HepG2 (cell line): Measurements from ENCODE around the gene CPM. TPM values are rescaled to one million over a fixed set of nuclear protein-coding genes. Genes with fewer than 3 reads are reported as not detected.

ENCODE experiments used
- CHD4 ChIP-seq: fragments of 200-600 bp; sonication (generic); IDR thresholded peaks from 2 replicates; pipeline ENCODE4 v1.7.0; 2017; ENCODE audit warnings: mild to moderate bottlenecking, low read length, borderline replicate concordance
- ELF3 ChIP-seq: IDR thresholded peaks from 2 replicates; pipeline ENCODE4 v1.6.1; 2016; ENCODE audit warnings: missing genetic modification reagents, missing compliant biosample characterization
- MEF2D ChIP-seq: sonication (generic); formaldehyde crosslinking; IDR thresholded peaks from 2 replicates; pipeline ENCODE4 v1.5.1; 2020; ENCODE audit warnings: mild to moderate bottlenecking, missing genetic modification reagents
- MIER2 ChIP-seq: IDR thresholded peaks from 2 replicates; pipeline ENCODE4 v1.6.1; 2016; ENCODE audit warnings: missing biosample characterization, missing genetic modification reagents
- POLR2AphosphoS2 ChIP-seq: IDR thresholded peaks from 2 replicates; pipeline ENCODE4 v1.6.1; 2011; ENCODE audit warnings: low read depth, low read length, improper control_type of control experiment
- ZEB1 ChIP-seq: IDR thresholded peaks from 2 replicates; pipeline ENCODE4 v1.6.1; 2012; ENCODE audit warnings: mild to moderate bottlenecking, low read depth, inconsistent platforms; ENCODE audit not compliant: insufficient replicate concordance
- ZNF781 ChIP-seq: sonication (generic); formaldehyde crosslinking; IDR thresholded peaks from 2 replicates; pipeline ENCODE4 v1.5.1; 2020; ENCODE audit warnings: borderline replicate concordance, mild to moderate bottlenecking, missing genetic modification reagents; ENCODE audit errors: not compliant biosample characterization
- polyA plus RNA-seq, 8 experiments: library from polyadenylated mRNA; depleted of rRNA in 3 of 8; stranded (reverse) in 7 of 8; unstranded in 1 of 8; fragments of >200 nt; fragmentation: Illumina TruSeq in 4 of 8; extraction: Trizol in 4 of 8; gene quantifications; 2 replicates each; pipeline versions ENCODE4 v1.2.1 to v1.2.3, GENCODE V29; 2011 to 2016; ENCODE audit warnings: low read depth in 4 of 8, missing spikeins in 1 of 8, mixed read lengths in 1 of 8; ENCODE audit not compliant: insufficient read depth in 1 of 8
- total RNA-seq, 5 experiments: library from RNA; depleted of rRNA; stranded (reverse); fragments of >200 nt; fragmentation: Illumina TruSeq; extraction: Trizol; gene quantifications; 2 replicates each; pipeline ENCODE4 v1.2.3, GENCODE V29; 2016; ENCODE audit warnings: low read depth in 1 of 5
- TF ChIP-seq, protein P1 (sequence below): sonication (generic); formaldehyde crosslinking; IDR thresholded peaks from 2 replicates; pipeline ENCODE4 v1.4.0; 2020; ENCODE audit warnings: mild to moderate bottlenecking, missing genetic modification reagents
- TF ChIP-seq, protein P2 (sequence below): IDR thresholded peaks from 2 replicates; pipeline ENCODE4 v1.6.1; 2016; ENCODE audit warnings: low read depth, control low read depth
- TF ChIP-seq, protein P3 (sequence below): sonication (generic); formaldehyde crosslinking; IDR thresholded peaks from 2 replicates; pipeline ENCODE4 v1.4.0; 2020; ENCODE audit warnings: missing genetic modification reagents
- TF ChIP-seq, protein P4 (sequence below): IDR thresholded peaks from 2 replicates; pipeline ENCODE4 v1.6.1; 2018; ENCODE audit warnings: missing genetic modification reagents

CPM gene
- total and polyA plus RNA-seq, 2 of the 13 experiments (the other 11 are each of a cell fraction or from before 2014, with no cell fraction given) = not detected

GRCh38 chr12:68804657-68805591 lies 128.0 kb downstream of the CPM start (continued):
- TF ChIP-seq, protein P1, sequence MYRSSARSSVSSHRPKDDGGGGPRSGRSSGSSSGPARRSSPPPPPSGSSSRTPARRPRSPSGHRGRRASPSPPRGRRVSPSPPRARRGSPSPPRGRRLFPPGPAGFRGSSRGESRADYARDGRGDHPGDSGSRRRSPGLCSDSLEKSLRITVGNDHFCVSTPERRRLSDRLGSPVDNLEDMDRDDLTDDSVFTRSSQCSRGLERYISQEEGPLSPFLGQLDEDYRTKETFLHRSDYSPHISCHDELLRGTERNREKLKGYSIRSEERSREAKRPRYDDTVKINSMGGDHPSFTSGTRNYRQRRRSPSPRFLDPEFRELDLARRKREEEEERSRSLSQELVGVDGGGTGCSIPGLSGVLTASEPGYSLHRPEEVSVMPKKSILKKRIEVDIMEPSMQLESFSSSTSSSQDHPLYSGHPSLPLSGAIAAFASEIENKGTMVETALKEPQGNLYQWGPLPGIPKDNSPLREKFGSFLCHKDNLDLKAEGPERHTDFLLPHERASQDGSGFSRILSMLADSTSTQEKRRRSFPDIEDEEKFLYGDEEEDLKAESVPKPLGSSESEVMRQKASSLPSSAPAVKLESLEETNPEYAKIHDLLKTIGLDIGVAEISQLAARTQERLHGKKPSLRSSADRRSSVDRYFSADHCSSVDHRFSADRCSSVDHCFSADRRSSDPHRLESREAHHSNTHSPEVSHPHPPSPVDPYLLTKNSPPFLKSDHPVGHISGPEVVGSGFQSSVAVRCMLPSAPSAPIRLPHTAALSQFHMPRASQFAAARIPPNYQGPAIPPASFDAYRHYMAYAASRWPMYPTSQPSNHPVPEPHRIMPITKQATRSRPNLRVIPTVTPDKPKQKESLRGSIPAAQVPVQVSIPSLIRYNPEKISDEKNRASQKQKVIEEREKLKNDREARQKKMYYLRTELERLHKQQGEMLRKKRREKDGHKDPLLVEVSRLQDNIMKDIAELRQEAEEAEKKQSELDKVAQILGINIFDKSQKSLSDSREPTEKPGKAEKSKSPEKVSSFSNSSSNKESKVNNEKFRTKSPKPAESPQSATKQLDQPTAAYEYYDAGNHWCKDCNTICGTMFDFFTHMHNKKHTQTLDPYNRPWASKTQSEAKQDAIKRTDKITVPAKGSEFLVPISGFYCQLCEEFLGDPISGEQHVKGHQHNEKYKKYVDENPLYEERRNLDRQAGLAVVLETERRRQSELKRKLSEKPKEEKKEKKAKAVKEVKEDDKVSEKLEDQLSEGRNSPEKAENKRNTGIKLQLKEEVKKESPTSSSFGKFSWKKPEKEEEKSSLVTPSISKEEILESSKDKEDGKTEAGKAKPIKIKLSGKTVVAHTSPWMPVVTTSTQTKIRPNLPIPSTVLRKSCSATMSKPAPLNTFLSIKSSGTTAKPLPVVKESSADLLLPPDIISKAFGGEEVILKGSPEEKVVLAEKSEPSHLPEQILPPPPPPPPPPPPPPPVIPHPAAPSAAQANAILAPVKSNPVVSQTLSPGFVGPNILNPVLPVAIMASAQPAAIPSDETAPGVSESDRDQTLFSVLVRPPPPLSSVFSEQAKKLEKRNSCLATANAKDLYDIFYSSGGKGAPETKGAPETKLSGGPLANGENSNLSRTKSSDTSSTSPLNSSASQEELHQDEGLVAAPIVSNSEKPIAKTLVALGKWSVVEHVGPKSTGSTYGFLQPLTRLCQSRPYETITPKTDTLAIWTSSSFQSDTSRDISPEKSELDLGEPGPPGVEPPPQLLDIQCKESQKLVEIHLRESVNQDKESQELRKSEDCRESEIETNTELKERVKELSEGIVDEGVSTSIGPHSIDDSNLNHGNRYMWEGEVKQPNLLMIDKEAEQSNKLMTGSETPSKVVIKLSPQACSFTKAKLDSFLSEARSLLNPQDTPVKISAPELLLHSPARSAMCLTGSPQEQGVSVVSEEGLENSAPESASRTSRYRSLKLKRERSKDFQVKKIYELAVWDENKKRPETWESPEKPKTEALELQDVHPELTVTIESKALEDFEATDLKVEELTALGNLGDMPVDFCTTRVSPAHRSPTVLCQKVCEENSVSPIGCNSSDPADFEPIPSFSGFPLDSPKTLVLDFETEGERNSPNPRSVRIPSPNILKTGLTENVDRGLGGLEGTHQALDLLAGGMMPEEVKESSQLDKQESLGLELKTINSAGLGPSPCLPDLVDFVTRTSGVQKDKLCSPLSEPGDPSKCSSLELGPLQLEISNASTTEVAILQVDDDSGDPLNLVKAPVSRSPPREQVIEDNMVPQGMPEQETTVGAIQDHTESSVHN = peak; percentile 85; the same call in 1 of the 2 replicates
- TF ChIP-seq ELF3 (CRISPR knock-in tag) (peak; percentile 73), ZNF781 (peak; percentile 86), POLR2AphosphoS2 (no peak), CHD4 (no peak), MIER2 (CRISPR knock-in tag) (no peak; the same call in 1 of the 2 replicates), MEF2D (CRISPR knock-in tag) (peak; percentile 92), ZEB1 (no peak)
- TF ChIP-seq, protein P2, sequence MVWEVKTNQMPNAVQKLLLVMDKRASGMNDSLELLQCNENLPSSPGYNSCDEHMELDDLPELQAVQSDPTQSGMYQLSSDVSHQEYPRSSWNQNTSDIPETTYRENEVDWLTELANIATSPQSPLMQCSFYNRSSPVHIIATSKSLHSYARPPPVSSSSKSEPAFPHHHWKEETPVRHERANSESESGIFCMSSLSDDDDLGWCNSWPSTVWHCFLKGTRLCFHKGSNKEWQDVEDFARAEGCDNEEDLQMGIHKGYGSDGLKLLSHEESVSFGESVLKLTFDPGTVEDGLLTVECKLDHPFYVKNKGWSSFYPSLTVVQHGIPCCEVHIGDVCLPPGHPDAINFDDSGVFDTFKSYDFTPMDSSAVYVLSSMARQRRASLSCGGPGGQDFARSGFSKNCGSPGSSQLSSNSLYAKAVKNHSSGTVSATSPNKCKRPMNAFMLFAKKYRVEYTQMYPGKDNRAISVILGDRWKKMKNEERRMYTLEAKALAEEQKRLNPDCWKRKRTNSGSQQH = peak; percentile 92
- TF ChIP-seq, protein P3, sequence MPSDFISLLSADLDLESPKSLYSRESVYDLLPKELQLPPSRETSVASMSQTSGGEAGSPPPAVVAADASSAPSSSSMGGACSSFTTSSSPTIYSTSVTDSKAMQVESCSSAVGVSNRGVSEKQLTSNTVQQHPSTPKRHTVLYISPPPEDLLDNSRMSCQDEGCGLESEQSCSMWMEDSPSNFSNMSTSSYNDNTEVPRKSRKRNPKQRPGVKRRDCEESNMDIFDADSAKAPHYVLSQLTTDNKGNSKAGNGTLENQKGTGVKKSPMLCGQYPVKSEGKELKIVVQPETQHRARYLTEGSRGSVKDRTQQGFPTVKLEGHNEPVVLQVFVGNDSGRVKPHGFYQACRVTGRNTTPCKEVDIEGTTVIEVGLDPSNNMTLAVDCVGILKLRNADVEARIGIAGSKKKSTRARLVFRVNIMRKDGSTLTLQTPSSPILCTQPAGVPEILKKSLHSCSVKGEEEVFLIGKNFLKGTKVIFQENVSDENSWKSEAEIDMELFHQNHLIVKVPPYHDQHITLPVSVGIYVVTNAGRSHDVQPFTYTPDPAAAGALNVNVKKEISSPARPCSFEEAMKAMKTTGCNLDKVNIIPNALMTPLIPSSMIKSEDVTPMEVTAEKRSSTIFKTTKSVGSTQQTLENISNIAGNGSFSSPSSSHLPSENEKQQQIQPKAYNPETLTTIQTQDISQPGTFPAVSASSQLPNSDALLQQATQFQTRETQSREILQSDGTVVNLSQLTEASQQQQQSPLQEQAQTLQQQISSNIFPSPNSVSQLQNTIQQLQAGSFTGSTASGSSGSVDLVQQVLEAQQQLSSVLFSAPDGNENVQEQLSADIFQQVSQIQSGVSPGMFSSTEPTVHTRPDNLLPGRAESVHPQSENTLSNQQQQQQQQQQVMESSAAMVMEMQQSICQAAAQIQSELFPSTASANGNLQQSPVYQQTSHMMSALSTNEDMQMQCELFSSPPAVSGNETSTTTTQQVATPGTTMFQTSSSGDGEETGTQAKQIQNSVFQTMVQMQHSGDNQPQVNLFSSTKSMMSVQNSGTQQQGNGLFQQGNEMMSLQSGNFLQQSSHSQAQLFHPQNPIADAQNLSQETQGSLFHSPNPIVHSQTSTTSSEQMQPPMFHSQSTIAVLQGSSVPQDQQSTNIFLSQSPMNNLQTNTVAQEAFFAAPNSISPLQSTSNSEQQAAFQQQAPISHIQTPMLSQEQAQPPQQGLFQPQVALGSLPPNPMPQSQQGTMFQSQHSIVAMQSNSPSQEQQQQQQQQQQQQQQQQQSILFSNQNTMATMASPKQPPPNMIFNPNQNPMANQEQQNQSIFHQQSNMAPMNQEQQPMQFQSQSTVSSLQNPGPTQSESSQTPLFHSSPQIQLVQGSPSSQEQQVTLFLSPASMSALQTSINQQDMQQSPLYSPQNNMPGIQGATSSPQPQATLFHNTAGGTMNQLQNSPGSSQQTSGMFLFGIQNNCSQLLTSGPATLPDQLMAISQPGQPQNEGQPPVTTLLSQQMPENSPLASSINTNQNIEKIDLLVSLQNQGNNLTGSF (CRISPR knock-in tag) = no peak
- TF ChIP-seq, protein P4, sequence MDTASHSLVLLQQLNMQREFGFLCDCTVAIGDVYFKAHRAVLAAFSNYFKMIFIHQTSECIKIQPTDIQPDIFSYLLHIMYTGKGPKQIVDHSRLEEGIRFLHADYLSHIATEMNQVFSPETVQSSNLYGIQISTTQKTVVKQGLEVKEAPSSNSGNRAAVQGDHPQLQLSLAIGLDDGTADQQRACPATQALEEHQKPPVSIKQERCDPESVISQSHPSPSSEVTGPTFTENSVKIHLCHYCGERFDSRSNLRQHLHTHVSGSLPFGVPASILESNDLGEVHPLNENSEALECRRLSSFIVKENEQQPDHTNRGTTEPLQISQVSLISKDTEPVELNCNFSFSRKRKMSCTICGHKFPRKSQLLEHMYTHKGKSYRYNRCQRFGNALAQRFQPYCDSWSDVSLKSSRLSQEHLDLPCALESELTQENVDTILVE (CRISPR knock-in tag) = no peak
